ENCODE data around the gene UBAC2.
"Not testable (repeated sequence)": the region's sequence is repeated elsewhere in the genome, so short reads cannot be mapped to it uniquely, and the experiment has no call there.

Gene UBAC2

DNA sequence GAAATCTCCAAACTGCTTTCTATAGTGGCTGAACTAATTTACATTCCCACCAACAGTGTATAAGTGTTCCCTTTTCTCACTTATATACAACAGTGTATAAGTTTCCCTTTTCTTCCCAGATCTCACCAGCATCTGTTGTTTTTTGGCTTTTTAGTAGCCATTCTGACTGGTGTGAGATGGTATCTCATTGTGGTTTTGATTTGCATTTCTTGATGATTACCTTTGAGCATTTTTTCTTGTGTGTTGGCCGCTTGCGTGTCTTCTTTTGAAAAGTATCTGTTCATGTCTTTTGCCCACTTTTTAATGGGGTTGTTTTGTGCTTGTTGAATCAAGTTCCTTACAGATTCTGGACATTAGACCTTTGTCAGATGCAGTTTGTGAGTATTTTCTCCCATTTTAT, 49.0 kb downstream of the UBAC2 start:
- DNase-seq (ENCODE audit: low read depth): not testable (repeated sequence)

DNA sequence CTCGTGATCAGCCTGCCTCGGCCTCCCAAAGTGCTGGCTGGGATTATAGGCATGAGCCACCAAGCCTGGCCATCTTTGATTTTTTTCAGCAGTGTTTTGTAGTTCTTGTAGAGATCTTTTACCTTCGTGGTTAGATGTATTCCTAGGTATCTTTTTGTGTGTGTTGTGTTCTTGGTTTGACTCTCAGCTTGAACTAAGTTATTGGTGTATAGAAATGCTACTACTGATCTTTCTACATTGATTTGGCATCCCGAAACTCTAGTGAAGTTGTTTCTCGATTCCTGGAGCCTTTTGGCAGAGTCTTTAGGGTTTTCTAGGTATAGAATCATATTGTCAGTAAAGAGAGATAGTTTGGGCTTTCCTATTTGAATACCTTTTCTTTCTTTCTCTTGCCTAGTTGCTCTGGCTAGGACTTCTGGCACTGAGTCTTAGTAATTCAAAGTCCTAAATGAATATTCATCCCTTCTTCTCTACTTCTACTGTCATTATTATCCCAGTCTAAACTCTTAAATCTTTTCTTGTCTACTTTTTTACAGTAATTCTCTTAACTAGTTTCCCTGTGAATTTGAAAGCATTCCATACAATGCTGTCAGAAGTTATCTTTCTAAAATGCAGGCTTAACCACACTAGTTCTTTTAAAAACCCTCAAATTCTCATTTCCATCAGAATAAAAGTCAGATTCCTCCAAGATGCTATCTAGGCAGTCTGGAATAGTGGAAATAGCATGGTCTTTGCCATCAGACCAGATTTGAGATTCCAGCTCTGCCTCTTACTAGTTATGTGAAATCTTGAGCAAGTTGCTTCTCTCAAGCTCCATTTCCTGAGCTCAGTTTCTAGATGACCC, 50.5 kb downstream of the UBAC2 start:
- no peak for DNase-seq (ENCODE audit: low read depth)

DNA sequence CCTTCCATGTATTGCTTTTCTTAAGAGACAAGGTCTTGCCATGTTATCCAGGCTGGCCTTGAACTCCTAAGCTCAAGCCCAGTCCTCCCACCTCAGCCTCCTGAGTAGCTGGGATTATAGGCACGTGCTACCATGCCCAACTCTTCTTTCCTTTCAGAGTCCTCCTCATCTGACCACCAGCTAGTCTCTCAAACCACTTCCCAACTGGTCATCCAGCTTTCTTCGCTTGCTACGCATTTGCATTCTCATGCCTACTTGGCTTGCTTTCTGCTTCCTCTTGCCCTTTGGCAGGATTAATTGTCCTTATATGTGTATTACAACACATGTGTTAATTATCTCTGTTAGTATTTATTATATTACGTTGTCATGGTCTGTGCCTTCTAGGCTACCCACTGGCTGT, 51.3 kb downstream of the UBAC2 start:
- DNase-seq (ENCODE audit: low read depth): no peak

DNA sequence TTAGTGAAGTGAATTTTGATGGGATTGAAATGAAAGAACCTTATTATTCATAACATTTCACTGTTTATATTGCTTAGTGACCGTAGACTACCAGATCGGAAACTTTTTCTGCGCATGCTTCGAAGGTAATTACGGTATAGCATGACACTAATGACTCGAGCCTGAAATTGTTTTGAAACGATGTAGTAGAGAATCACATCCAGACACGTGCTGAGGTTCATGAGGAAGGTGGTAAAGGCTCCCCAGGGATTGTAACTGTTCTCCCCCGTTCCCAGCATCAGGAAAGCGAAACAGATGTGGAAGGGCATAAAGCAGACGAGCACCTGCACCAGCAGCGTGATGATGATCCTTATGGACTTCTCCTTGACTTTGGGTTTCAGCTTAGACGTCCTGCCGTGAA, 54.2 kb downstream of the UBAC2 start:
- DNase-seq (ENCODE audit: low read depth): no peak

DNA sequence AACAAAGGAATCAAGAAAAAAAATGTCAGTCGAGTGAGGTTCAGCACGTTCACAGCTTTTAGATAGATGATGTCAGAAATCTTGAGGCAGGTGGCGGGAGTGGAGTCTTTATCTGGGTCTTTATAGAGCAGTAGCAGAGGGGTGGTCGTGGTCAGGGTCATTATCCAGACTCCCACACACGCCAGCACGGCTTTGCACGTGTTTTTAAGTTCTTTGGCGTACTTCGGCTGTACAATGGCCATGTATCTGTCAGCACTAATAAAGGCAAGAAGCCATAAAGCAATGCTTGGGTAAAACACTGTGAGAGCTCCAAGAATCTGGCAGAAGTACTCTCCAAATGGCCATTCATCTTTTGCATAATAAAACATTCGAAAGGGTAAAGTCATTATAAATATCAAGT, 54.6 kb downstream of the UBAC2 start:
- no peak for DNase-seq (ENCODE audit: low read depth)

DNA sequence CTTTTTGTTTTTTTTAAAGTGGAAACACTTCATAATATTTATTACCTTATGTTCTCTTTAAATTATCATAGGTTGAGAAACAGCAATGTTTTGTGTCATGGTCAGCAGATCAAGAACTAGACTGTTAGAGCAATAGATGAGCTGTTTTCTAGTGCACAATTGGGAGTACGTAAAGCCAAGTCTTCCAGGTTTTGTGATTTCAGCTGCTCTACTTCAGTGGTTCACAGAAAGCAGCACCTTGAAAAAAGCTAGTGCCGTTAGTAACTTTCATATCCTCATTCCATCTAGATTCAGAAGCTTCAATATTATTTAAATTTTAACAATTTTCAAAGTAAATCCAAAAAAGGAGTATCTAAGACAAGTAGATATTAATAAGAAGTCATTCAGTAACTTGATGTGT, 55.6 kb downstream of the UBAC2 start:
- DNase-seq (ENCODE audit: low read depth): no peak

DNA sequence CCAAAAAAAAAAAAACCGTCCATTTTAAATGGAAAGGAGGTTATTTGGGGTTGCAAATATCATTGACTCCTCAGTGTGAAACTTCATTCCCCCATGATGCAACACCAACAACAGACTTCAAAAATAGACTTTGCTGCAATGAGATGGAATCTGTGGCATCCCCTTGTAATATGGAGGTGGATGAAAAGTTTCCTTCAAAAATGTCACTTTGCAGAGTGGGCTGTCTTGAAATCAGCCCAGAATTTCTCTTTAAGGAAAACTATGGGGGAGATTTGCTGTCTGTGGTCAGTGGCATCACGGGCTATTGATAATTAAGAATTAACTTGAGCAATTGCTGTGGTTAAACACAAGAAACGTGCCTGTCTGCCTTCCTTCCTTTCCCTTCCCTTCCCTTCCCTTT, 56.1 kb downstream of the UBAC2 start:
- no peak for DNase-seq (ENCODE audit: low read depth)

DNA sequence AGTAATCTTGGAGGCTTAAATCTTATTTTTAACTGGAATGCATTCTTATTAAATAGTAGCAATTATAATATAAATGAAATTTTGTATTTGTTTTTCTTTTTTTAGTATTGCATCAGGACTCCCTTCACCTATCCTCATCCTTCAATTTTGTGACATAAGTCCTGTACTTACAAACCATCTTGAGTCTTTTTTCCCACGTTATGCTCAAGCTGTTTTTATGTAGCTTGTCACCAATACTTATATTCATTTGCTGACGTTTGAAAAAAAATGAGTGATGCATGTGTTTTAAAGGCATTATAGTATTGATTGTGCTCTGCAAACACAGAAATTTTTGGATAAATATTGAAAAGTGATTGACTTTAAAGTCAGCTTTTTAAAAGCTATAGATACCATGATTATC, 56.6 kb downstream of the UBAC2 start:
- DNase-seq (ENCODE audit: low read depth): no peak

DNA sequence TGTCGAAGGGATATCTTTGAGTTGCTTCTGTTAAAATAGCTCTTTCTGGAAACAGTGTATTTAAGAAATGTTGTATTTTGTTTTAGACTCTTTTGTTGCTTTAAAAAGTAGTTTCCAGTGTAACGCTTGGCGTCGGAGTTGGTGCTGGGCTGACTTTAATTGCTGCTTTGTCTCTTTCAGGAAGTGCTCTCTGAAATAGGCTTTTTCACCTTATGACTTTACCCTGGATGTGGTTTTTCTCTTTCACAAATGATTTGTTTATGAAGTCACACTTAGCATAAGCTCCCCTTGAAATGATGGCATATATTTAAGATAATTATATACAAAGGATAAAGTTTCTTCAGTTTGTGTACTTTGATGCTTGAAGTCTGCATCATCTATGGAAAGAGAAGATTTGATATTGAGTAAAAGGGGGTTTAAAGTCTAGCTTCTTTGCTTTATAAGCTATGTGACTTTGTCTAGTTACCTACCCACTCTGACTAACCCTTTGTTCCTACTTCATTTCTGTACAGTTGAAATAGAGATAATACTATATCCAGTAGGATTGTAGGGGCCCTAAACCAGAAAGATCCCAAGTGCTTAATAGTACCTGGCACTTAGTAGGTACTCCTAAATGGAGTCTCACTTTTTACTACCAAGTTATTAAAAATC, 57.7 kb downstream of the UBAC2 start, which contains the start of gene GPR18:
TSS of gene GPR18 (minus strand) at position 170 of the 651 bp plus-strand sequence. CDS start 2,507 bp downstream, outside the sequence.
- DNase-seq (ENCODE audit: low read depth): no peak

DNA sequence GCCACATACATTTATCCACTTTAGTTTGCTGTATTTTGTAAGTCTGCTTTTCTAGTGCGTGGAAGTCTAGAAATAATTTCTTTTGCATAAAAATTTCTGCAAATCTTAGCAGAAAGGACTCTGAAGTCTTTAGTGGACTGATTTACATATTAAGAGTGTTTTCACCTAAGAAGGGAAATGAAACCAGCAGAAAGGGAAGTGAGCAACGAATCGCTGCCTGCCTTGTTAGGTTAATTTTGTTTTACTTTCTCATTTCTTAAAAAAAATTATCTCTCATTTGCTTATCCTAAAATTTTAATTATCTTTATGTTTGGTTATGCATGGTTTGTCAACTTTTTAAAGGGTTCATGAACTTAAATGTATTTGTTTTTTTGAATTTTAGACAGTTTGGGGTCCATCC, 58.3 kb downstream of the UBAC2 start:
- DNase-seq (ENCODE audit: low read depth): no peak

DNA sequence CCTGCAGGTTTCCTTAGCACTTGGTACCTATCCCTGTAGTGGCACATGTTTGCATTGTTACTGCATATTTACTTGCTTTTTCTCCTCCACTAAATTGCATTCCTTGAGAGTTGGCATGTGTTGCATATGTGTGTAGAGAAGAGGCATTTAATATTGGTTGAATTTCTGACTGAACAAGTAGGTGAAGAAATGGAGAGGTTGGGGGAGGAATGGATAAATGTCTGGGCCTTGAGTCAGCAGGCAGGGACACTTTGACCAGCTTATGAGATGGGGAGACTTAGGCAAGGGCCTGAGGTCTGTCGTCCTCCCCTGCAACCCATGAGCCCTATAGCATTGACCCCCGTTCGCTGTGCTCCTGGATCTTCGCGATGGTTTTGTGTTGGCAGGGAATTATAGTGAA, 59.6 kb downstream of the UBAC2 start:
- no peak for DNase-seq (ENCODE audit: low read depth)

DNA sequence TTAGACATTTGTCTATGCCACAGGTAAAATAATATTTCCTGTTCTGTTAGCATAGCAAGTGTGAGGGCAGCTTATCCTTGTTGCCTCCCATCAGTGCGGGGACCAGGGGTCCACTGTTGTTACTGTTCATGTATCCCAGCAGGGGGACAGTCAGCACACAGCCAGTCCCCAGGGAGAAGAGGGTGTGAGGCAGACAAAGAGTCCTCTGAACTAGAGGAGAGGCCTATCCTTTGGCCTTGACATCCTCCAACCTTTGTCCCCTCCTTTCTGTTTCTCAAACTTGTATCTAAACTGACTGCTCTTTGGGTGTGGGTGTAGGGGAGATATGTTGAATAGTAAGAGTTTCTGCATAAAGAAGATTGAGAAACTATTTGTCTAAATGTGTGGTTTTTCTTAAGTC, 60.4 kb downstream of the UBAC2 start:
- DNase-seq (ENCODE audit: low read depth): no peak

DNA sequence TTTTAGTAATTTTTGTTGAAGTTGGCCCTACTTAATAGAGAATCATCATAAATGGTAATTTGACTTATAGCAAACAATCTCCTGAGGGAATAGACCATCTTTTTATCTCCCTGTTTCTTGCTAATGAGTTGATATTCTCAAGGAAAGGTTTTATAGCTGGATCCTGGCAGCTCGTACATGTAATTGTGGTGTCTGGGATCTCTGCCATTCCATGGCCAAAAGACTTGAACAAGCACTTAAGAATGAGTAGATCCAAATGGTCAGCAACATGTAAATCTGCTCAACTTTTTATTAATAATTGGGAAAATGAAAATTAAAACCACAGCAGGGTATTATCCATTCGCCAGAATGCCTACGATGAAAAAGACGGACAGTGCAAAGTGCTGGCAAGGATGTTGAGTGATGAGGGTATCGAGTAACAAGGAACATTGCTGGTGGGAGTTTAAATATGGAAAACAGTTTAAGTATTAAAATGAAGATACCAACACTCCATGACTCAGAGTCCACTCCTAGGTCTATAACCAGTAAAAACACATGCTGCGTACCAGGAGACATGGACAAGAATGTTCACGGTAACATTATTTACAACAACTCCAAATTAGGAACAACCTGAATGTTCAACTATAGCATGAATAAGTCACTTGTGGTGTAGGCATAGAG, 62.6 kb downstream of the UBAC2 start:
- DNase-seq (ENCODE audit: low read depth): no peak

DNA sequence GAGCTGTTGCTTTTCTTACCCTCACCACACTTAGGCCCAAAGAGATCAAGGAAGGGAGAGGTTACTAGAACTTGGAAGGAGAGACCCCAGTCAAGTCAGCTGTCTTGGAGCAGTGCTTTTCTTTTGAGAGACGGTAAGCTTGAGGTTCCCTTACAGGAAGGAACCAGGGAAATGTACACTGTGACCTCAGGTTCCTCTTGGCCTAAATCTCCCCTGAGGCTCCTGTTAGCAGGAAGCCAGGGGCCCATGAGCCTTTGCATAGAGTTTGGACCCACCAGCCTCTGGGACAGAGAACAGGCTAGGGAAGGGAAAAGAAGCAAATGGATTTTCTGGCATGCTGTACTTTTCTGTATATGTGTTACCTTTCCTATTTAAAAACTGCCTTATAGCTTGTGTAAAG, 63.4 kb downstream of the UBAC2 start:
- no peak for DNase-seq (ENCODE audit: low read depth)

DNA sequence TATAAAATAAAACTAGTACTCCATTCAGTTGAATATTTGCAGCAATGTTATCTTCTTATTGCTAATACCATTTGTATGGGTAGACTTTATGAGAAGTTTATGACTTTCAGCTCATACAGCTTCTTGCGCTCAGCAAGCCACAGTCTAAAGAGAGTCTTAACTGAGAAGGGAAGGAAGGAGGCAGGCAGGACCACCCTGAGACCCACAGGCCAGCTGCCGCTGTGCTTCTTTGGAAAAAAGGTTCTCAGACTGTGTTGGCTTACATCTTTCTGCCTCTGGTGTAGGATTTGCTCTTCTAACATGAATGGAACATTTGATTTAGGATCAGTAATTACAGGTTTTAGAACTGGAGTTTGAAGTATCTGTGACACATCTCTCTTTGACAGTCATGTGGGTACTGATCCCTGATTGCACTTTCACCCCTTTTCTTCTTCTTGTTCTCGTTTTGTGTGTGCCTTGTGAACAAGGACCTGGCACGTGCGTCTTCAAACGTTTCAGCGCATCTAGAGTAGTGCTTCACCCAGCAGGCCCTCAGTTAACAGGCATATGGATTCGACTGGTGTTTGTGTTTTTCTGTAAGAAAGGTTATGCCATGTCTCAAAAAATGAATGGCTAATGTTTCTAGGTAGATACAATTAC, 64.6 kb downstream of the UBAC2 start:
- no peak for DNase-seq (ENCODE audit: low read depth)

DNA sequence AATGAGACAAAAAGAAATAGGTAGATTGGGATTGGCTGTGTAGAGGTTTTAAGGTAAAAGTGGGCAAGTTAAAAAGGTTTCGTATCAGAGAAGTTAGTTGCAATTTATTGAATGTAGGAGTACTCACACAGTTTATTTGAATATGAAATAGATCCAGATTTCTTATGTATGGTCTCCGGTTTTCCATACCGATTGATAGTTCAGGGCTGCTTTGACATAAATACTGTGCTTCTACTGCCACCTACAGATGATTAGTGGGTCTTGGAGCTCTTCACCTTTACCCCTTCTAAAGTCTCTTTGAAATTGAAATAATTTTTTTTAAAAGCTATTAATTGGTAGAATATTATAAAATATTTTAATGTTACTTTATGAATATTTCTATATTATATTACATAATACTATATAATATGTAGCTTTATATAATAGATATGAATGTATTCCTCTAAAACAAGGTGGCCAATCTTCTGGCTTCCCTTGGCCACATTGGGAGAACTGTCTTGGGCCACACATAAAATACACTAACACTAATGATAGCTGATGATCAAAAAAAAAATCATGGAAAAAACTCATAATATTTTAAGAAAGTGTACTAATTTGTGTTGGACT, 65.3 kb downstream of the UBAC2 start:
- no peak for DNase-seq (ENCODE audit: low read depth)

DNA sequence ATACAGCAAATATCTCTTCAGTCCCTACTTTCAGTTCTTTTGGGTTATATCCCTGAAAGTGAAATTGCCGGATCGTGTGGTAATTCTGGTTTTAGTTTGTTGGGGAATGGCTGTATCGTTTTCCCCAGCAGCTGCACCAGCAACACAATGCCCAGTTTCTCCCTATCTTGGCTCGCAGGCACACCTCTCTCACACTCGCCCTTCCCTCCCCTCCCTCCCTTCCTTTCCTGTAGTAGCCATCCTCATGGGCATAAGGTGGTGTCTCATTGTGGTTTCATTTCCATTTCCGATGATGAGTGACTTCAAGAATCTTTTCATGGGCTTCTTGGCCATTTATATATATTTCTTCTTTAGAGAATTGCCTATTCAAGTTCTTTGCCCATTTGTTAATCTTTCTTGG, 66.2 kb downstream of the UBAC2 start:
- no peak for DNase-seq (ENCODE audit: low read depth)

DNA sequence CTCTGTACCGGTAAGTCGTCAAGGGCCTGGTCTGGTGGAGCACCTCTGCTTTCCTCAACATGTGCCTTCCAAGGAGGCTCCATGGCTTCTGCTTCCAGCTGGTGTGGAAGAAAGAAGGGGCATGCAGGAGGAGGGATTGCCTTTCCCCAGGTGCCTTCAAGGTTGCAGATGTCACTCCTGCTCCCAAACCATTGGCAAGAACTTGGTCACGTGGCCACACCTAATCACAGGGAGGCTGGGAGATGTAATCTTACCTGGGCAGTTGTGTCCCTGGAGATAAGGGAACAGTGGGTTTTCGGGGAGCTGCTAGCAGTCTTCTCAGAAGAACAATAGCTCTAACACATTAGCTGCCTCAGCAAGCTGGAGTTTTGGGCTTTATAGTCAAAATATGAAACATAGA, 67.3 kb downstream of the UBAC2 start:
- no peak for DNase-seq (ENCODE audit: low read depth)

DNA sequence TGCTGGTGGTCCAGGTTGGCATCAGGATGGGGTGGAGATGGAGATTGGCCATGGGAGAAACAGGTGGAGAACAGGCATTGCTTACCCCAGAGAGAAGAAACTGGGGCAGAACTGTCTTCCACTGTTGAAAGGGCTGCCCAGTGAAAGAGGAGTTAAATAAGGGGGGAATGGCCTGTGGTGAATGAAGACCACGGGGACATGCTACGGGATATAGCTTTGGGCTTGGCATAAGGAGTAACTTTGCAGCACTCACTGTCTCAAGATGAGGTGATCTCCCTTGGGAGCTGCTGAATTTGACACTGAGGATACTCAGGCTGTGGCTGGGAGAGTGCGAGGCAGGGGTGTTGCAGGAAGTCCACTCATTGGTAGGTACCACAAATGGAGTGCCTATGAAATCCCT, 68.2 kb downstream of the UBAC2 start:
- DNase-seq (ENCODE audit: low read depth): no peak

DNA sequence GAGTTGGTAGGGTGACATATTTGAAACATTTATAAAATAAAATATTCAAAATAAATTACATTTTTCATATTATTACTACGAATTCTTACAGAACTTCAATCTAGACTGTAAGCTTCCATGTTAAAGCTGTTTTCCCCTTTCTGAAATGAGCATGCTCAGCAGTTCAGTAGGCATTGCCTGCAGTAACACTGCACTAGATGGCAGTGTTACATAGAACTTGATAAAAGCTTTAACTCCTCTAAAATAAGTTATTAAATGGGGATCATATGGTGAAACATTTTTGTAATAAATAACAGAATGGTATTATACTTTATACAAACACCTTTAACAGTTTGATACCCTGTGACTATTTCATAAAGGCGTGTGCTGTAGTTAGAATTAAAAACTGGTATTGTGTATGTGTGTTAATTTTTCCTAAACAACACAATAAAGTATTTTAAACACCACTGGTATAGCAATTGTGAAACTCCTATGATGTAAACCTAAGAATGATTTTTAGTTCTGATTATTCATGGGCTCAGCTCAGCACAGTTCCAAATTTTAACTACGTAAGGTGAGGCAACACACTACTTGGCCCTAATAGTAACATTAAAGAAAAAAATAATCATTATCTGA, 69.1 kb downstream of the UBAC2 start:
- DNase-seq (ENCODE audit: low read depth): no peak

DNA sequence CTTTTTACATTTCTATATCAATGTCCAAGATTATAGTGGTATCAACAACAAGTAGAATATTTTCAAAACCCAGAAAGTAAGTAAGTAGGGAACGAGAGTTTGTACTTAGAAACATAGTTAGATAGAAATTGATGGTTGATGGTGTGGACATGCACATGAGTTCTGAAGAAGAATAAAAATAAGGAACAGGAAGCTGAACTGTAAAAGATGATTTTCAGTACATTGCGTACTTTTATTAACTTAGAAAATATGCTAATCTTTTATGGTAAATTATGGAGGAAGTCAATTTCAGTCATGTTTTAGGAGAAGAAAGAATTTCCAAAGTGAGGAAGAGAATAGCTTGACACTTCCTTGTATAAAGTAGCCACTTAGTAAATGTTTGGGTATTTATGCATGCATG, 69.9 kb downstream of the UBAC2 start:
- no peak for DNase-seq (ENCODE audit: low read depth)

DNA sequence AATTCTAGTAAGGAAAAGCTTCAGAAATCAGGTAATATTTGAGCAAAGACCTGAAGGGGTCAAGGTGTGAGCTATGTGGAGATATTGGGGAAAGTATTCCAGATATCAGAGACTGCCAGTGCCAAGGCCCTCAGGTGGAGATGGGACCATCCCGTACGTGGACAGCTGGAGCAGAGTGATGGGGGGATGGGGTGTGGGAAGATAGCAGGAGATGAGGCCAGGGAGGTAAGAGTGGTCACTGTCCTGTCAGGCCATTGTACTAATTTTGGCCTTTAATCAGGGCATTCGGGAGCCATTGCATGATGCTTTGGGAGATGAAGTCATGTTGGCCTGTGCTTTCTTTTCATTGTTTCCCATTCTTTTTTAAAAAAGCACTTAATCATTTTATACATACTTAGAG, 70.6 kb downstream of the UBAC2 start:
- no peak for DNase-seq (ENCODE audit: low read depth)
